Duodenal mucosa (tissue), 2 donors: ENCODE data around the gene SESN1.
A peak's percentile ranks its signal among the peaks of the same experiment; 100 is the strongest.

ENCODE experiments used
- H3K27ac ChIP-seq: one replicate; pipeline ENCODE4 v1.7.0; 2013; ENCODE audit warnings: low read depth, low read length
- H3K27me3 ChIP-seq, 2 donors: one replicate each; pipeline ENCODE4 v1.7.0; 2013; ENCODE audit warnings: low read length in 2 of 2, control low read depth in 1 of 2; ENCODE audit not compliant: insufficient read depth in 2 of 2, control insufficient read depth in 1 of 2
- H3K36me3 ChIP-seq, 2 donors: one replicate each; pipeline ENCODE4 v1.7.0; 2013; ENCODE audit warnings: low read length in 2 of 2, control low read depth in 1 of 2; ENCODE audit not compliant: insufficient read depth in 2 of 2, control insufficient read depth in 1 of 2
- H3K4me1 ChIP-seq, 2 donors: one replicate each; pipeline ENCODE4 v1.7.0; 2013; ENCODE audit warnings: low read length in 2 of 2, control low read depth in 1 of 2; ENCODE audit not compliant: insufficient read depth in 2 of 2, control insufficient read depth in 1 of 2
- H3K4me3 ChIP-seq, 2 donors: one replicate each; pipeline ENCODE4 v1.7.0; 2013; ENCODE audit warnings: low read length in 2 of 2, low read depth in 1 of 2
- H3K9ac ChIP-seq, 2 donors: one replicate each; pipeline ENCODE4 v1.7.0; 2013; ENCODE audit warnings: low read length in 2 of 2, low read depth in 1 of 2
- H3K9me3 ChIP-seq, 2 donors: one replicate each; pipeline ENCODE4 v1.7.0; 2013; ENCODE audit warnings: low read length in 2 of 2, control low read depth in 1 of 2; ENCODE audit not compliant: control insufficient read depth in 1 of 2

SESN1 gene

GRCh38 chr6:109024368-109024767, 70.3 kb downstream of the SESN1 start:
- H3K9ac ChIP-seq, result no peak overlapping the region
- no peaks in the 10 kb centered on the region for H3K9me3 ChIP-seq
- no peaks in the 10 kb centered on the region for H3K36me3 ChIP-seq
- H3K27me3 ChIP-seq, result no peaks in the 10 kb centered on the region
- H3K4me1 ChIP-seq, result peaks cover 0 to 5% of the 10 kb centered on the region in 2 donors
- no peak overlapping the region for H3K4me3 ChIP-seq
- H3K27ac ChIP-seq, result no peak overlapping the region

- Histone ChIP-seq H3K27me3 (no peaks in the 10 kb centered on the region), H3K36me3 (no peaks in the 10 kb centered on the region), H3K9ac (no peak overlapping the region), H3K4me3 (no peak overlapping the region), H3K4me1 (peaks cover 0 to 5% of the 10 kb centered on the region in 2 donors), H3K27ac (no peak overlapping the region), H3K9me3 (no peaks in the 10 kb centered on the region)
Observed at GRCh38 chr6:109023356-109023925, 71.2 kb downstream of the SESN1 start.

DNA sequence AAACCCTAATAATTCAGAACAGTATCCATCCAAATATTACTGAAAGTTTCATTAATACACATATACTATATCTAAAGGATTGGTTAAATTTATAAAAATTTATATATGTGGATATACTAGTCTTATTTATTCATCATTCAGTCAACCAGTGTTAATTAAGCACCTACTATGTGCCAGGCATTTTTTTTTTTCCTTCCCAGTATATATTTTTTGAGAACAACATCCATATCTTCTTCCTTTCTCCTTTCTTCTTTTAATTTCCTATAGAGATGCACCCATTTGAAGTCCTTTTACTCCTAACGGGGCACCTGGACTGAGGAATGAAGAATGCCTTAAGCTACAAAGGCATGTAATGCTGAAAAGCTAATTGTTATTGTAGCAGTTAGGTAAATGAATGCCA, 72.8 kb downstream of the SESN1 start:
- Histone ChIP-seq H3K36me3 (no peaks in the 10 kb centered on the region), H3K27ac (no peak overlapping the region), H3K9me3 (no peaks in the 10 kb centered on the region), H3K27me3 (no peaks in the 10 kb centered on the region), H3K9ac (no peak overlapping the region), H3K4me3 (no peak overlapping the region), H3K4me1 (peaks cover 0 to 5% of the 10 kb centered on the region in 2 donors)

DNA sequence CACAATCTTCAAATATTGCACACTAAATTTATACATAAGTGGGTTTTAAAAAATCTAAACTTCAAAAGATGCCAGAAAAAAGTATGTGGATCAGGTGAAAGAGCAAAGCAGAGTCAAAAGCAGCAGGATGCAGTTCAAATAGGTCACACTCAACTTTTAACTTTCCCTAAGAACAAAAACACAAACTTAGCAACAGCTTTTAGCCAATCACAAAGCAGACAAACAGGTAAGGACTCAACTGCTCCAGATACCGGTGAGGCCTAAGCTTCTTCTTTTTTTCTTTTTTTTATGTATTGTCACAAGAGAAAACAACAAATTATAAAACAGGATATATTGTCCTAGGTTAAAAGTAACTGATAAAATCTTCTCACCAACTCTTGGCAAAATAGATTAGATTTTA, 74.7 kb downstream of the SESN1 start:
- H3K9ac ChIP-seq, result no peak overlapping the region
- H3K27ac ChIP-seq, result no peak overlapping the region
- H3K9me3 ChIP-seq, result no peaks in the 10 kb centered on the region
- H3K4me1 ChIP-seq, result peaks cover 0 to 5% of the 10 kb centered on the region in 2 donors
- H3K4me3 ChIP-seq, result no peak overlapping the region
- H3K36me3 ChIP-seq, result no peaks in the 10 kb centered on the region
- H3K27me3 ChIP-seq, result no peaks in the 10 kb centered on the region

GRCh38 chr6:109015176-109015575, 79.5 kb downstream of the SESN1 start:
- Histone ChIP-seq H3K4me3 (no peak overlapping the region), H3K9me3 (no peaks in the 10 kb centered on the region), H3K27ac (no peak overlapping the region), H3K4me1 (peaks cover 6 to 9% of the 10 kb centered on the region in 2 donors), H3K9ac (no peak overlapping the region), H3K36me3 (no peaks in the 10 kb centered on the region), H3K27me3 (no peaks in the 10 kb centered on the region)

DNA sequence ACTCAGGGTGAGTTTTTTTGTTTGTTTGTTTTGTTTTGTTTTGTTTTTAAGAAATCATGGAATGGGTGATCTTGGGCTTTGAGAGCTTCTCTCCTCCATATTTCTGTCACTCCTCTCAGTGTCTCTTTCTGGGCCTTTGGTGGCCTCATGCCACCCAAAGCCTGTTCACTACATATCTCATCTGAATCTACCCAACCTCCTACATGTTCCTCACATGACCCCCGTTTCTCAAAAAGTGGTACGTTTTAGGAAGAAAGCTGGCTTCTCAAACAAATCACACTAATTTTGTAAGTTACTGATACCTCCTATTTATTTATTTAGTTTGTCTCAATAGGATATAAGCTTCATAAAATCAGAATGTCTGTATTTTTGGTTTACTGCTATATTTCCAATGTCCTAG, 80.0 kb downstream of the SESN1 start:
- H3K36me3 ChIP-seq, result no peaks in the 10 kb centered on the region
- no peak overlapping the region for H3K27ac ChIP-seq
- H3K9ac ChIP-seq, result no peak overlapping the region
- no peaks in the 10 kb centered on the region for H3K9me3 ChIP-seq
- H3K4me1 ChIP-seq, result peaks cover 6 to 11% of the 10 kb centered on the region in 2 donors
- no peak overlapping the region for H3K4me3 ChIP-seq
- H3K27me3 ChIP-seq, result no peaks in the 10 kb centered on the region

DNA sequence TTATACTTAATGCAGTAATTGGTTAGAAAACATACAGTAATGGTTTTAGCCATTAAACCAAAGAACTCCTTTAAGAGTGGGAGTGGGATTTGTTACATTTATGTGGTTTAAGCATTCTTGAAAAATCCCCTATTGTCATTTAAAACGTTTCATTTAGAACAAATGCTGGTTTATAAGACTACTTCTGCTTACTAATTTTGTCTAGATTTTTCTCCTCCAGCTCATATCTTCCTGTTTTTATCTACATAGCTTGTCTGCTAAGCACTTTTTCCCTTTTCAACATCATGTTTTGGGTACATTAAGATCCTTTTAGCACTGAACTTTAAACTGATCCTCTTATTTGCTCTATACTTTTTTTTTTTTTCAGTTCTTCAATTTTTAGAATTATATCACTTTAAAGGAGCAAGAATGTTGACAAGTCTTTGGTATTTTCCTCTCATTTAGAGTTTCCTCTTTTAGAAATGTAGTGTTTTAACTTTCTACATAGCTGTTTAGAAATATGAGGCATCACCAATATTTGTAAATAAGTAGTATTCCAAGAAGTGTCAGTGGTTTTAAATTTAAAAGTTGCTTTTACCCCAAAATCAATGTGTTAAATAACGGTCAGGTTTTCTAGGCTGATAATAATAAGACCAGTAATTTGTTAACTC, 80.9 kb downstream of the SESN1 start:
- H3K9me3 ChIP-seq, result no peaks in the 10 kb centered on the region
- no peak overlapping the region for H3K27ac ChIP-seq
- no peak overlapping the region for H3K9ac ChIP-seq
- H3K4me1 ChIP-seq, result peaks cover 6 to 11% of the 10 kb centered on the region in 2 donors
- H3K27me3 ChIP-seq, result no peaks in the 10 kb centered on the region
- no peaks in the 10 kb centered on the region for H3K36me3 ChIP-seq
- no peak overlapping the region for H3K4me3 ChIP-seq

- Histone ChIP-seq H3K4me3 (peak overlapping the region; percentile 58 to 96), H3K36me3 (no peaks in the 10 kb centered on the region), H3K9ac (peak overlapping the region; percentile 97 to 99), H3K27me3 (no peaks in the 10 kb centered on the region), H3K4me1 (peaks cover 16 to 25% of the 10 kb centered on the region in 2 donors), H3K9me3 (no peaks in the 10 kb centered on the region), H3K27ac (no peak overlapping the region)
Observed at GRCh38 chr6:109010705-109011102, 83.9 kb downstream of the SESN1 start.

DNA sequence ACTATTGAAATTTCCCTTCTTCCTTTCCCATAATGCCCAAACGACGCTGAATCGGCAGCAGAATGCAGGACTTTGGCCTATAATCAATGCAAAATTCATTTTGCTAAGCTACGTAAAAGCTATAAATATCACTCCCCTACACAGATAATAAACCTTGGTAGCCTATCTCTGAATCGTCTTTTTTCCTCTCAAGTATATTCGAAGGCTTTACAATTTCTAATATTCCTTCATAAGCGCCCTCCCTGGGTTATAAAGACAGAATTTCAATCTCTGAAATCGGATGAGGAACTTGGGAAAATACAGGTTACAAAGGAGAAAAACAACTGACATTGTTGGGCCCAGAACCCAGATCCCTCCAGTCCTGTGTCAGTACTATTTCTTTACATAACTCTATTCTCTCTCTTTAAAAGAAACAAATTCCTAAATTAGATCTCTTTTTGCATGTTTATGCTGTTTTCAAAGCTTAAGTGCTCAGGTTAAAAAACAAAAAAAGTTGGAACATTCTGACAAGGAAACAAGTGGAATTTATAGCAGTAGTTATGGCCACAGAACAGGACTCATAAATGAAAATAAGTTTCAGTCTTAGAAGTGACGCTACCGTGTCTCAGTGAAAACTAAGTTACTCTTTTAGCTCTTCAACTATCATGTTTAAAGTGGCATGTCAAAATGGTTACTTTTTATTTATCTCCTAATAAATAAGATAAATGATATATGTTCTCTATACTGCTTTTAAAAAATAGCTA, 84.5 kb downstream of the SESN1 start:
- Histone ChIP-seq H3K27ac (peak overlapping the region; percentile 94), H3K36me3 (no peaks in the 10 kb centered on the region), H3K27me3 (no peaks in the 10 kb centered on the region), H3K4me3 (peak overlapping the region; percentile 87 to 96), H3K9ac (peak overlapping the region; percentile 97 to 99), H3K9me3 (no peaks in the 10 kb centered on the region), H3K4me1 (peaks cover 20 to 27% of the 10 kb centered on the region in 2 donors)

DNA sequence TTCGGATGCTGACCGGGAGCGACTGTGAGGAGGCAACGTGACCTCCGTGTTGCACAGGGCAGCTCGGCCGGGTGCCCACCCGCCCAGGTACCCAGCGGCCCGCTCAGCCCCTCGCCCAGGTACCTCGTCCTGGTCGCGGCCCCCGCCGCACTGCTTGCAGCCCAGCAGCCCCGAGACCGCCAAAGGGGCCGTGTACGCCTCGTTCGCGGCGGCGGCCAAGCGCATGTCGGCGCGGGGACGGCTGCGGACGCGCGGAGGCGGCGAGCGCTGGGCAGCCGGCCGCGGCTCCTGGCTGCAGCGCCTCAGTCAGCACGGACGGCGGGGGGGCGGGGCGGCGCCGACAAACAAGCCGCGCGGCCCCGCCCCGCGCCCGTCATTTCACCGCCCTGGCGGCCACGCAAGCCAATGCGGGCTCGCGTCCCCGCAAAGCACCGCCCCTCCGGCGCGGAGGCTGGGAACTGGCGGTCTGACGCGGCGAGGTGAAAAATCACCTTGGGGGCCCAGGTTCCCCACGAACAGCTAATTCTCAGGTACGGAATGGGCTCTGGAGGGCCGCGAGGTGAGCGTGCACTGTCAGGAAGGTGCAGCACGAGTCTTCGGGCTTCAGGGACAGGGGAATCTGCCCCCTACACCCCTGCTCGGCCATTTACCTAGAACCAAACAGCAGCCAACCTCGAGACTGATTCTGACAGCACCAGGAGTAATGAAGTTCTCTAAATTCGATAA, 85.2 kb downstream of the SESN1 start:
- Histone ChIP-seq H3K27me3 (no peaks in the 10 kb centered on the region), H3K9ac (peak overlapping the region; percentile 97 to 99), H3K4me3 (peak overlapping the region; percentile 87 to 96), H3K27ac (peak overlapping the region; percentile 94), H3K4me1 (peaks cover 27 to 31% of the 10 kb centered on the region in 2 donors), H3K9me3 (no peaks in the 10 kb centered on the region), H3K36me3 (no peaks in the 10 kb centered on the region)
